Neuronal stem cell (in vitro differentiated cells): ENCODE measurements around the gene EFCAB11.

ENCODE experiments used
- DNase-seq: peaks from one replicate; pipeline ENCODE4 v3.0.0-alpha.2; 2013; ENCODE audit warnings: low spot score
- H2AFZ ChIP-seq: one replicate; pipeline ENCODE4 v1.6.1; 2013; ENCODE audit warnings: mild to moderate bottlenecking, low read length, inconsistent platforms
- H2AK5ac ChIP-seq: 2 replicates; pipeline ENCODE4 v1.6.1; 2013; ENCODE audit warnings: low read depth, mild to moderate bottlenecking, inconsistent platforms, low read length, moderate library complexity, mixed read lengths
- H2BK120ac ChIP-seq: 2 replicates; pipeline ENCODE4 v1.6.1; 2013; ENCODE audit warnings: low read depth, mild to moderate bottlenecking, inconsistent platforms, low read length, moderate library complexity, mixed read lengths
- H2BK12ac ChIP-seq: one replicate; pipeline ENCODE4 v1.6.1; 2013; ENCODE audit warnings: low read length, inconsistent platforms
- H2BK15ac ChIP-seq: 2 replicates; pipeline ENCODE4 v1.6.1; 2013; ENCODE audit warnings: mild to moderate bottlenecking, low read length, inconsistent platforms, mixed read lengths
- H2BK5ac ChIP-seq: one replicate; pipeline ENCODE4 v1.6.1; 2013; ENCODE audit warnings: inconsistent platforms, mild to moderate bottlenecking, low read length, moderate library complexity
- H3K14ac ChIP-seq: one replicate; pipeline ENCODE4 v1.6.1; 2013; ENCODE audit warnings: low read length, inconsistent platforms
- H3K18ac ChIP-seq: 2 replicates; pipeline ENCODE4 v1.6.1; 2013; ENCODE audit warnings: low read length, inconsistent platforms
- H3K23ac ChIP-seq: 2 replicates; pipeline ENCODE4 v1.6.1; 2013; ENCODE audit warnings: low read depth, mild to moderate bottlenecking, mixed read lengths, low read length, inconsistent platforms; ENCODE audit not compliant: poor library complexity
- H3K27ac ChIP-seq: replicated peaks from 3 replicates; pipeline ENCODE4 v1.5.1; 2013; ENCODE audit warnings: low read length, inconsistent platforms
- H3K27me3 ChIP-seq, 3 experiments: 2 replicates each; pipeline ENCODE4 v1.6.1; 2013; ENCODE audit warnings: low read length in 3 of 3, mild to moderate bottlenecking in 2 of 3, inconsistent platforms in 1 of 3, low read depth in 1 of 3, mixed read lengths in 1 of 3, moderate library complexity in 1 of 3; ENCODE audit not compliant: control insufficient read depth in 3 of 3, insufficient read depth in 3 of 3
- H3K36me3 ChIP-seq, 2 donors: replicated peaks in 1 of 2; 2 replicates each; pipeline ENCODE4 v1.6.1; 2013; ENCODE audit warnings: low read length in 2 of 2; ENCODE audit not compliant: control insufficient read depth in 2 of 2, insufficient read depth in 2 of 2
- H3K4ac ChIP-seq: 2 replicates; pipeline ENCODE4 v1.6.1; 2013; ENCODE audit warnings: inconsistent platforms, mild to moderate bottlenecking, low read length, moderate library complexity
- H3K4me1 ChIP-seq, 2 donors: 1 replicate in 1 of 2; 2 replicates in 1 of 2; pipeline ENCODE4 v1.6.1; 2013; ENCODE audit warnings: low read length in 2 of 2, low read depth in 1 of 2; ENCODE audit not compliant: control insufficient read depth in 2 of 2, insufficient read depth in 1 of 2
- H3K4me2 ChIP-seq: one replicate; pipeline ENCODE4 v1.6.1; 2013; ENCODE audit warnings: mild to moderate bottlenecking, low read length, inconsistent platforms; ENCODE audit not compliant: insufficient read depth, poor library complexity, severe bottlenecking
- H3K4me3 ChIP-seq, 2 donors: 2 replicates each; pipeline ENCODE4 v1.5.1; 2013; ENCODE audit warnings: low read length in 2 of 2, mild to moderate bottlenecking in 2 of 2, inconsistent platforms in 1 of 2, moderate library complexity in 1 of 2
- H3K79me1 ChIP-seq: one replicate; pipeline ENCODE4 v1.6.1; 2013; ENCODE audit warnings: low read depth, mild to moderate bottlenecking, inconsistent platforms, low read length, moderate library complexity
- H3K9ac ChIP-seq: one replicate; pipeline ENCODE4 v1.6.1; 2013; ENCODE audit warnings: mild to moderate bottlenecking, low read depth, low read length, inconsistent platforms; ENCODE audit not compliant: poor library complexity
- H3K9me3 ChIP-seq, 2 donors: replicated peaks in 1 of 2; 2 replicates each; pipeline versions ENCODE3 to v1.6.1; 2013; ENCODE audit warnings: low read length in 2 of 2, mild to moderate bottlenecking in 2 of 2, inconsistent platforms in 1 of 2, low read depth in 1 of 2, mixed read lengths in 1 of 2, moderate library complexity in 1 of 2; ENCODE audit not compliant: control insufficient read depth in 2 of 2, insufficient read depth in 1 of 2
- H4K8ac ChIP-seq: one replicate; pipeline ENCODE4 v1.6.1; 2013; ENCODE audit warnings: low read depth, mild to moderate bottlenecking, inconsistent platforms, low read length, moderate library complexity
- H4K91ac ChIP-seq: one replicate; pipeline ENCODE4 v1.6.1; 2013; ENCODE audit warnings: low read length, low read depth, mild to moderate bottlenecking, inconsistent platforms; ENCODE audit not compliant: poor library complexity
- WGBS, 2 donors: extraction: QIAGEN DNeasy Blood & Tissue Kit; methylation state at CpG; one replicate each; pipeline ENCODE4 v1.1.7; 2013; ENCODE audit warnings: missing lambda C conversion rate in 2 of 2, mixed read lengths in 1 of 2; ENCODE audit not compliant: insufficient read length in 2 of 2, insufficient replicate concordance in 1 of 2; ENCODE audit errors: extremely low coverage in 2 of 2; 5-methylcytosine and 5-hydroxymethylcytosine counted together

EFCAB11 gene

DNA sequence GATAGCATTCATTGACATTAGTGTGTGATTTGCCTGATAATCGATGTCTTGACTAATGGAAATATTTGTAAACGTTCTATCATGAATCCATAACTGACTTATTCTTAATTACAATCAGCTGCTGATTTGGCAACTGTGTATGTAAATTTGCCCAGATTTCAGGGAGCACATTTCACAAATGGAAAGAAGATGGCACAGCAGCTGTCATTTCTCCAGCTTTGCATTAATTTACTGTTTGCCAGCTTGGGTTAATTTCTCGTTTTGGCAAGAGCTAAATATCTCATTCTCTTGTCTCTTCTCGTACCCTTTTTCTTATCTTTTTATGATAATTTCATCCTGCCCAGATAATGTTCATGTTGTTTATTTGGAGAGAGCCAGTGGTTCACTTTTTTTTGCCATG lies 24.1 kb upstream of the EFCAB11 start:
- H3K27me3 ChIP-seq: no peaks in the 10 kb centered on the region
- no peak overlapping the region for H3K23ac ChIP-seq
- no peak overlapping the region for H2BK15ac ChIP-seq
- no peak for DNase-seq
- H3K14ac ChIP-seq: no peak overlapping the region
- H3K4me3 ChIP-seq: no peak overlapping the region
- no peak overlapping the region for H2BK120ac ChIP-seq
- H4K91ac ChIP-seq: no peak overlapping the region
- no peaks in the 10 kb centered on the region for H3K9me3 ChIP-seq
- H3K79me1 ChIP-seq: no peaks in the 10 kb centered on the region
- H4K8ac ChIP-seq: no peak overlapping the region
- no peak overlapping the region for H3K18ac ChIP-seq
- H2AK5ac ChIP-seq: no peak overlapping the region
- H3K9ac ChIP-seq: no peak overlapping the region
- H3K4ac ChIP-seq: no peak overlapping the region
- peaks cover 23 to 97% of the 10 kb centered on the region in 2 donors for H3K36me3 ChIP-seq
- no peak overlapping the region for H2BK5ac ChIP-seq
- no peak overlapping the region for H2AFZ ChIP-seq
- H2BK12ac ChIP-seq: no peak overlapping the region
- H3K27ac ChIP-seq: no peak overlapping the region
- H3K4me1 ChIP-seq: no peaks in the 10 kb centered on the region
- WGBS, 2 donors: no CpG with 5 or more reads among the region's 4 CpGs
- H3K4me2 ChIP-seq: no peak overlapping the region

DNA sequence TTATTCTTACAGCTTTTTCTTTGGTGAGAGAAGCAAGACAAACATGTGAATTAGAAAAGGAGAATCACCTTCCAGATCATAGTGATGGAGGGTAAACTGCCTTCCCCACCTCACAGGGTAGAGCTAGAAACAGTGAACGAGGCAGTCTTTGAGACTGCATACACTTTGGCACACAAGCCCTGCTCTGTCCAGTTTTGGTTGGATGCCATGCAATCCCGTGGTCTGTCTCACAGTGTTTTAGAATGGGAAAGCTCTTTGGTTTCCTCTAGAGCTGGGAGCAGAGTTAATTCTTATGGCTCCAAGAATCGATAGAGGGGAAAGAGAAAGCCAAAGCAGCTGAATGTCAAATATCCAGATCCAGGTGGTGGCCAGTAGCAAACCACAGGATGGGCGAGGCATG lies 23.1 kb upstream of the EFCAB11 start:
- H3K18ac ChIP-seq: no peak overlapping the region
- no peak overlapping the region for H2BK120ac ChIP-seq
- no peak overlapping the region for H3K9ac ChIP-seq
- H3K9me3 ChIP-seq: no peaks in the 10 kb centered on the region
- no peak overlapping the region for H2AK5ac ChIP-seq
- no peak overlapping the region for H3K4ac ChIP-seq
- H2BK5ac ChIP-seq: no peak overlapping the region
- H3K14ac ChIP-seq: no peak overlapping the region
- no peak overlapping the region for H3K27ac ChIP-seq
- no peak overlapping the region for H3K4me2 ChIP-seq
- H2BK12ac ChIP-seq: no peak overlapping the region
- no peak for DNase-seq
- H2BK15ac ChIP-seq: no peak overlapping the region
- no peak overlapping the region for H3K23ac ChIP-seq
- no peaks in the 10 kb centered on the region for H3K4me1 ChIP-seq
- no peaks in the 10 kb centered on the region for H3K79me1 ChIP-seq
- H4K91ac ChIP-seq: no peak overlapping the region
- H3K36me3 ChIP-seq: peaks cover 19 to 97% of the 10 kb centered on the region in 2 donors
- no peak overlapping the region for H4K8ac ChIP-seq
- no peak overlapping the region for H3K4me3 ChIP-seq
- WGBS, 2 donors: no CpG with 5 or more reads among the region's 4 CpGs
- no peak overlapping the region for H2AFZ ChIP-seq
- no peaks in the 10 kb centered on the region for H3K27me3 ChIP-seq

DNA sequence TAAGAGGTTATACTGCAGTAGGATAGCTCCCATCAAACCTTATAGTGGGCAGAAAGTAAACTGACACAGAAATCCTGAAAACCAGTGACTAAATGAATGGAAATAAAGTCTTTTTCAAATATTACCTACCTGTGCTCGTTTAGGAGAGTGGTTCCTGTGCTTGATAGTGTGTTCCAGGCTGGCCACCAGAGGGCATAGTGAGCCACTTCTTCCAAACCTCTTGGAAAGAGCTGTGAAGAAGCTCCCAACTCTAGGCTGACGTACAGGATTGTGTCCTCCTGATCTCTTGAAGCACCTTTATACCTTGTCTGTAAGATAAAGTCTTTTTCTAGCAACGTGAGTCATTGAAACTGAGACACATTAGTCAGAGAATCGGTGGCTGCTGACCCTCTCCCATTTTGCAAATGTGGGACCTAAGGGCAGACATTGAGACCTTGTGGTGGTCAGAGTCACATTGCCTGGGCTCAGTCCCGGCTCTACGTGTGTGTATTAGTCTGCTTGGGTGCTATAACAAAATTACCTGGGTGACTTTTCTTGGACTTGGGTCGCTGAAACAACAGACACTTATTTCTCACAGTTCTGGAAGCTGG lies 18.8 kb upstream of the EFCAB11 start:
- H3K9ac ChIP-seq: no peak overlapping the region
- no peak overlapping the region for H2BK120ac ChIP-seq
- H3K18ac ChIP-seq: no peak overlapping the region
- no peaks in the 10 kb centered on the region for H3K79me1 ChIP-seq
- no peak overlapping the region for H3K4ac ChIP-seq
- no peak overlapping the region for H4K91ac ChIP-seq
- DNase-seq: peak; percentile 46
- H3K23ac ChIP-seq: no peak overlapping the region
- H3K36me3 ChIP-seq: peaks cover 23 to 94% of the 10 kb centered on the region in 2 donors
- H2BK15ac ChIP-seq: no peak overlapping the region
- no peak overlapping the region for H4K8ac ChIP-seq
- no peak overlapping the region for H2BK5ac ChIP-seq
- no peak overlapping the region for H2AFZ ChIP-seq
- H2AK5ac ChIP-seq: no peak overlapping the region
- WGBS, 2 donors: no CpG with 5 or more reads among the region's 7 CpGs
- H2BK12ac ChIP-seq: no peak overlapping the region
- no peak overlapping the region for H3K27ac ChIP-seq
- no peak overlapping the region for H3K4me2 ChIP-seq
- no peaks in the 10 kb centered on the region for H3K27me3 ChIP-seq
- no peaks in the 10 kb centered on the region for H3K9me3 ChIP-seq
- no peaks in the 10 kb centered on the region for H3K4me1 ChIP-seq
- no peak overlapping the region for H3K14ac ChIP-seq
- no peak overlapping the region for H3K4me3 ChIP-seq

DNA sequence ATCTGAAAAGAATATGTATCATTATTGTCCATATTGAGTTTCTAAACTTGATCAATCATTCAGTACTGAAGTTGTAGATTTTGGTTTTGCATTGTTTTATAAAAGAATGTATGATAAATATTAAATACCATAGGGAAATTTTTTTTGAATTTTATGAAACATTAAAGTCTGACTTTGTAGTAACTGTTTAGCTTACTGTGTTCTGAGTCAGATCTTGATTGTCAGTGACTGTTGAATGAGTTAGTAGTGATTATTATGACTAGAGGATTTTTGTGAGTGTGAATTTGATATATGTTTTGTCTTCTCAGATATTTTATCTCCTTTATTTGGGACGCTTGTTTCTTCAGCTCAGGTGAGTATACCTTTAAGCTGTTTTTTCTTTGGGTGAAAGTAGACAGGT lies 11.3 kb upstream of the EFCAB11 start:
- no peaks in the 10 kb centered on the region for H3K27me3 ChIP-seq
- no peak for DNase-seq
- no peak overlapping the region for H2BK12ac ChIP-seq
- H3K23ac ChIP-seq: no peak overlapping the region
- no peak overlapping the region for H3K18ac ChIP-seq
- H3K36me3 ChIP-seq: peaks cover 30 to 96% of the 10 kb centered on the region in 2 donors
- H2BK120ac ChIP-seq: no peak overlapping the region
- H3K4me3 ChIP-seq: no peak overlapping the region
- H3K27ac ChIP-seq: no peak overlapping the region
- H3K14ac ChIP-seq: no peak overlapping the region
- H2AFZ ChIP-seq: no peak overlapping the region
- H2BK5ac ChIP-seq: no peak overlapping the region
- H3K4me1 ChIP-seq: no peaks in the 10 kb centered on the region
- H4K8ac ChIP-seq: no peak overlapping the region
- no CpG with 5 or more reads among the region's 1 CpG for WGBS, 2 donors
- peaks cover 3% of the 10 kb centered on the region for H3K79me1 ChIP-seq
- no peak overlapping the region for H4K91ac ChIP-seq
- no peak overlapping the region for H3K4me2 ChIP-seq
- no peak overlapping the region for H3K9ac ChIP-seq
- no peak overlapping the region for H2AK5ac ChIP-seq
- peaks cover 0 to 4% of the 10 kb centered on the region in 2 donors for H3K9me3 ChIP-seq
- no peak overlapping the region for H3K4ac ChIP-seq
- H2BK15ac ChIP-seq: no peak overlapping the region
